Parathyroid adenoma (tissue), 2 donors: ENCODE measurements around the gene PTPRT.

Experiments
- H2AFZ ChIP-seq: fragments of 300-600 bp; sonication (generic); one replicate; pipeline ENCODE4 v1.7.0; 2017; ENCODE audit warnings: antibody characterized with exemption, mild to moderate bottlenecking
- H3K27ac ChIP-seq: fragments of 300-600 bp; sonication (generic); one replicate; pipeline ENCODE4 v1.7.0; 2017
- H3K27me3 ChIP-seq: fragments of 300-600 bp; sonication (generic); one replicate; pipeline ENCODE4 v1.7.0; 2017; ENCODE audit warnings: low read length; ENCODE audit not compliant: control insufficient read depth, insufficient read depth
- H3K36me3 ChIP-seq: fragments of 300-600 bp; sonication (generic); one replicate; pipeline ENCODE4 v1.7.0; 2017; ENCODE audit warnings: low read length; ENCODE audit not compliant: control insufficient read depth, insufficient read depth
- H3K4me1 ChIP-seq: fragments of 300-600 bp; sonication (generic); one replicate; pipeline ENCODE4 v1.7.0; 2017; ENCODE audit warnings: control low read depth
- H3K4me2 ChIP-seq: fragments of 300-600 bp; sonication (generic); one replicate; pipeline ENCODE4 v1.7.0; 2017; ENCODE audit warnings: low read length
- H3K4me3 ChIP-seq: fragments of 300-600 bp; sonication (generic); one replicate; pipeline ENCODE4 v1.7.0; 2017; ENCODE audit warnings: low read depth, low read length
- H3K79me2 ChIP-seq: fragments of 300-600 bp; sonication (generic); one replicate; pipeline ENCODE4 v1.7.0; 2017; ENCODE audit warnings: control low read depth
- H3K9ac ChIP-seq: fragments of 300-600 bp; sonication (generic); one replicate; pipeline ENCODE4 v1.7.0; 2017; ENCODE audit warnings: mild to moderate bottlenecking
- H3K9me3 ChIP-seq: fragments of 300-600 bp; sonication (generic); one replicate; pipeline ENCODE4 v1.7.0; 2017; ENCODE audit warnings: low read length; ENCODE audit not compliant: control insufficient read depth
- CTCF ChIP-seq: fragments of 300-600 bp; sonication (generic); IDR thresholded peaks from one replicate; pipeline ENCODE4 v1.7.0; 2017; ENCODE audit warnings: antibody characterized with exemption, mild to moderate bottlenecking
- donor health status: primary hyperparathyroidism.

Gene PTPRT

DNA sequence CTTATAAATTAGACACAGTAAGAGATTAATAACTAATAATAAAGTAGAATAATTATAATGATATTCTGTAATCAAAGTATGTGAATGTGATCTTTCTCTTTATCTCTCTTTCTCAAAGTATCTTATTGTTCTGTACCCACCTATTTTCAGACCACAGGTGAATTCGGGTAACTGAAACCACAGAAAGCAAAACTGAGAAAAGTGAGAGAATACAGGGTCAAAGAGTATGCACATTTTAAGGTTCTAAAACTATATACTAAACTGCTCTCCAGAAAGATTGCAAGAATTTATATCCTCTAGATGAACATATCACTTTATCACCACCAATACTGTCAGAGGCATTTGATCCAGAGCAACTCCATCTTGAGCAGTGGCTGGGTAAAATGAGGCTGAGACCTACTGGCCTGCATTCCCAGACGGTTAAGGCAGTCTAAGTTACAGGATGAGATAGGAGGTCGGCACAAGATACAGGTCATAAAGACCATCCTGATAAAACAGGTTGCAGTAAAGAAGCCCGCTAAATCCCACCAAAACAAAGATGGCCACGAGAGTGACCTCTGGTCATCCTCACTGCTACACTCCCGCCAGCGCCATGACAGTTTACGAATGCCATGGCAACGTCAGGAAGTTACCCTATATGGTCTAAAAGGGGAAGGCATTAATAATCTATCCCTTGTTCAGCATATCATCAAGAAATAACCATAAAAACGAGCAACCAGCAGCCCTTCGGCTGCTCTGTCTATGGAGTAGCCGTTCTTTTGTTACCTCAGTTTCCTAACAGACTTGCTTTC is 211.3 kb downstream of the PTPRT start:
- peaks cover 23% of the 10 kb centered on the region for H3K4me1 ChIP-seq
- TF ChIP-seq CTCF, result no peak
- H3K9me3 ChIP-seq, result no peaks in the 10 kb centered on the region
- no peak overlapping the region for H2AFZ ChIP-seq
- no peaks in the 10 kb centered on the region for H3K36me3 ChIP-seq
- H3K4me2 ChIP-seq, result no peak overlapping the region
- no peaks in the 10 kb centered on the region for H3K79me2 ChIP-seq
- H3K27ac ChIP-seq, result no peak overlapping the region
- H3K27me3 ChIP-seq, result no peaks in the 10 kb centered on the region
- no peak overlapping the region for H3K9ac ChIP-seq
- H3K4me3 ChIP-seq, result no peak overlapping the region

DNA sequence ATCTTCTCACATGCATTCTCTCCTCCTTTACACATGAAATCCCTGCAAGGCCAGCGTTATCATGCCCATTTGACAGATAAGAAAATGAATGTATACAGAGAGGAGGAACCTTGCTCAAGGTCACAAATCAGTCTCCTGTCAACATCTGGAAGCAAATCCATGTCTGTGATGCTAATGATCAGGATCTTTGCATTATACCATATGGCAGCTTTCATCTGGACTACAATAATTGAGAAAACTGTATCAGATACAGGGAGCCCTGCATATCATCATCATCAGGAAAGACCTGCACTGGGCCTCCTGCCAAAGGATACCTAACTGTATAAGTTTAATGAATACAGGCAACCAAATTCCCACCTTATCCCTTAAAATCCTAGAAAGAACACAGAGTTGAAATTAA is 213.7 kb downstream of the PTPRT start:
- H3K79me2 ChIP-seq, result no peaks in the 10 kb centered on the region
- H3K27me3 ChIP-seq, result no peaks in the 10 kb centered on the region
- peaks cover 10% of the 10 kb centered on the region for H3K4me1 ChIP-seq
- H2AFZ ChIP-seq, result no peak overlapping the region
- H3K4me2 ChIP-seq, result no peak overlapping the region
- H3K9me3 ChIP-seq, result no peaks in the 10 kb centered on the region
- H3K9ac ChIP-seq, result no peak overlapping the region
- no peak overlapping the region for H3K27ac ChIP-seq
- no peak overlapping the region for H3K4me3 ChIP-seq
- TF ChIP-seq CTCF, result no peak
- H3K36me3 ChIP-seq, result no peaks in the 10 kb centered on the region

GRCh38 chr20:42974347-42974746 is 215.4 kb downstream of the PTPRT start:
- Histone ChIP-seq H3K4me3 (no peak overlapping the region), H2AFZ (no peak overlapping the region), H3K4me1 (peaks cover 16% of the 10 kb centered on the region), H3K79me2 (no peaks in the 10 kb centered on the region), H3K9ac (no peak overlapping the region), H3K36me3 (no peaks in the 10 kb centered on the region), H3K27me3 (no peaks in the 10 kb centered on the region), H3K4me2 (no peak overlapping the region), H3K27ac (no peak overlapping the region), H3K9me3 (no peaks in the 10 kb centered on the region)
- TF ChIP-seq CTCF, result no peak

DNA sequence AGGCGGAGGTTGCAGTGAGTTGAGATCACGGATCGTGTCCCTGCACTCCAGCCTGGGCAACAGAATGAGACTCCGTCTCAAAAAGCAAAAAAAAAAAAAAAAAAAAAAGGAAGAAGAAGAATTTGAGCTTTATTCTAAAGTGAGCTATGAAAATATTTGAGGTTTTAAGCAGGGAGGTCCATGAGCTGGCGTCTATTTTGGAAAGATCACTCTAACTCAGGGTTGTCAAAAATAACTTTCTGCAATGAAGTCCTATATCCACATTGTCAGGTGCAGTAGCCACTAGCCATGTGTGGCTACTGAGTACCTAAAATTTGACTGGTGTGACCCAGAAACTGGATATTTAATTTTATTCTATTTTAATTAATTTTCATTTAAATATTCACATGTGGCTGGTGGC is 217.1 kb downstream of the PTPRT start:
- H3K9me3 ChIP-seq, result no peaks in the 10 kb centered on the region
- H3K36me3 ChIP-seq, result no peaks in the 10 kb centered on the region

More for the DNA sequence above, 217.1 kb downstream of the PTPRT start:
- no peak overlapping the region for H3K9ac ChIP-seq
- H3K79me2 ChIP-seq, result no peaks in the 10 kb centered on the region
- H3K27ac ChIP-seq, result no peak overlapping the region
- no peak overlapping the region for H3K4me3 ChIP-seq
- no peak for TF ChIP-seq CTCF
- H3K4me2 ChIP-seq, result no peak overlapping the region
- H2AFZ ChIP-seq, result no peak overlapping the region
- no peaks in the 10 kb centered on the region for H3K27me3 ChIP-seq
- peaks cover 16% of the 10 kb centered on the region for H3K4me1 ChIP-seq
